SKM-1 treated with dmso at 0.1 percent for 144 hours (cell line): Measurements from ENCODE around the gene MYBPH.
A peak's percentile ranks its signal among the peaks of the same experiment; 100 is the strongest.

Source experiments
- DNase-seq: peaks from one replicate; lab custom pipeline; 2025; ENCODE audit not compliant: unreplicated experiment; lab: John Stamatoyannopoulos, UW

MYBPH gene

GRCh38 chr1:203179667-203180005, 4.0 kb upstream of the MYBPH start:
- no peak for DNase-seq

DNA sequence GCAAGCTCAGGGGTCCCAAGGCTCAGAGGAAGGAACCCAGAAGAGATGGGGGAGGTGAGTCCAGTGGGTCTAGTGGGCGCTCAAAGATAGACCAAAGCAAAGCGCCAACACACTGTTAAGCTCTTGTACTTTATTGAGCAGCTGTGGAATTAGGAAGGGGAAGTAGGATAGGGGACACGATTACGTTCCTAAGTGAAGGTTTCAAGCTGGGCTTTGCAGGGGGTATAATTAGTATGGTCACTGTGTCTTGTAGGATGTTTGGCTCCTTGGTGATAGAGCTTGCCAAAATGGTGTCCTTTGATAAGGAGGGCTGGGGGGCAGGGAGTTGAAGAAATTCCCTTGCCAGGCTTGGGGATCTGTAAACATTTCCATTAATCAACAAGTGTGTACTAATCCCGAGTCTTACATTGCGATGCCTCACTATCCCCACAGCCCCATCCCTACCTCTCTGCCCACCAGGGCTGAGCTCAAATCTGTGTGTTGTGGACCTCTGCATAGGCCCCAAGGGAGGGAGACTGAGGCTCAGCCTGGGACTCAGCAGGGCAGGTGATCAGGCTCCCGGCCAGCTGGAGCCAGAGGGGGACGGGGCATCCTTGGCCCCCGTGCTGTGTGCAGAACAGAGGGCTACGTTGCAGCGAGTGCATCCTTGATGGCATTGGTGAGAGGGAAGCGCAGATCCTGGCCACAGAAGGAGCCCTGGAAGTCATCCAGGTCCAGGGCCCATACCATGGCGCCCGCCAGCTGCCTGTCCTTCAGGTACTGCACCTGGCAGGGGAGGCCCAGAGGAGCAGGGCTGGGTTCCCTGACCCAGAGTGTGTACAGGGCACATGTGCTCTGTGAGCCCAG, 3.4 kb upstream of the MYBPH start:
- peak; percentile 18 for DNase-seq

GRCh38 chr1:203178083-203178482, 2.5 kb upstream of the MYBPH start:
- no peak for DNase-seq

- DNase-seq = peak; percentile 58
These were observed 1.9 kb upstream of the MYBPH start for GRCh38 chr1:203177470-203178039.

- no peak for DNase-seq
These were observed 1.4 kb upstream of the MYBPH start for GRCh38 chr1:203177036-203177405.

DNA sequence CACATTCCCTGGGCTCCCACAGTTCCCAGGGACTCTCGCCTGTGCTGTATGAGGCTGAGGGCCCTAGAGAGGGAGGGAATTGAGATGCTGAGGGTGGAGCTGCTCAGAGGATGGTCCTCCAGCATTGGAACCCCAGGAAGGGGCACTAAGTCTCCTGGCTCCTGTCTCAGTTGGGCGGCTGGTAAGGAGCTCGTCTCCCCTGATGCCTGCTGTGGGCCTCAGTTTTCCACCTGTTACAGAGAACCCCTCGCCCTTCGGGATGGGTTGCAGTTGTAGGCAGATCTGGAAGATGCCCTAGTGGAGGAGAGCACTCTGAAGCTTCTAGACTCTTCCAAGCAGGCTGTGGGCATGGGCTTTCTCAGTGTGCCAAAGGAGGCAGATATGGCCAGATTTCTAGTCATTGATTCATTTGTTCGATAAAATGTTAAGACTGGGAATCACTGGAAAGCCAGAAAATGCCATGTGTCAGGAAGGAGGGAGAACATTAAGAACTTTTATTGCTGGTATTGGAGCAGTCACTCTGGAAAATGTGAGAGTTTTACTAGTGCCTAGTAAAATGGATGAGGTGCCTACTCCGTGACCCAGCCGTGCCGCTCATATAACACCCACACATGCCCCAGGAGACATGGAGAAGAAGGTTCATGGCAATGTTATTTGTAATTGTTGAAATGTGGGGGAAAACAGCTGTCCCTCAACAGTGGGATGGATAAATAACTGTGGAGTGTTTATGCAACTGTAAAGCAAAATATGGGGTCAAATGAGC, 828 bp upstream of the MYBPH start:
- DNase-seq = no peak

- peak; percentile 97 for DNase-seq
These were observed 208 bp upstream of the MYBPH start for GRCh38 chr1:203175827-203176241.

- no peak for DNase-seq
These were observed 1.2 kb downstream of the MYBPH start for GRCh38 chr1:203174324-203174985.

DNA sequence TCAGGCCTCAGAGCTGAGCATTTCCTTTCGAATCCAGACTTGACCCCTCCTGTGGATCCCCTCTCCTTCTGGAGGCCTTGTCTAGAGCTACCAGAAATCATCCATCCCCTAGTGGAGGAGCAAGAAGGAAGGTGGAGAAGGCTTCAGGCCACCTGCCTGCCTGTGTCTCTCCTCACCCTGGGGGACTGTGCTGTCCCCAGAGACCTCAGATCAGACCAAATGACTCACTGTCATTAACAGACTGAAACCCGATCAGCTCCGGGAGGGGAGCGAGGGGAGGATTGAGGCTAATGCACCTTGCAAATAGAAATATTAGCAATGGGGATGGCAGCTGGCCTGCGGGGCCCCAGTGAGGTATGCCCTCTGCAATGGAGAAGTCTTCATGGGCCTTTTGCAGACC, 2.1 kb downstream of the MYBPH start:
- no peak for DNase-seq

DNA sequence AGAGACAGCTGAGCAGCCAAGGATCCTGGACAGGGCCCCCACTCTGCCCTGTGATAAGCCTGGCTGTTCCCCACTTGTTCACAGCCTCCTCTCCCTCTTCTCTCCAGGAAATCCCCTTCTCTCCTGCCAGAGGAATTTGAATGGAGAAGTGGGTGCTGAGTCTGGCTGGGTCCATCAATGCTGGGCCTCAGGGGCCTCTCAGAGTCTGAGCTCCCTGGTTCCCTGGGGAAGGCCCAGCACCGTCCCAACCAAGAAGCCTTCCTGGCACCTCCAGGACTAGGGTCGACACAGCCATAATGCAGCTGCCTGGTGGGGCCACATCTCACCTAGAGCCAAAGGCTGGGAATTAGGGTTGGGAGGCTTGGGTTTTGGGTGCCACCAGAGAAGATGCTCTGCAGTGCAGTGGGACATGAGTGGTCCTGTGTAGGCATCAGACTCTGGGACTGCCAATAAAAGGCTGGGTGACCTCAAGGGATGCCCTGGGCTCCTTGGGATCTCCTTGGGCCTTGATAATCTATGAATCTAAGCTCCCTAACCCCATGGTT, 2.5 kb downstream of the MYBPH start:
- no peak for DNase-seq

DNA sequence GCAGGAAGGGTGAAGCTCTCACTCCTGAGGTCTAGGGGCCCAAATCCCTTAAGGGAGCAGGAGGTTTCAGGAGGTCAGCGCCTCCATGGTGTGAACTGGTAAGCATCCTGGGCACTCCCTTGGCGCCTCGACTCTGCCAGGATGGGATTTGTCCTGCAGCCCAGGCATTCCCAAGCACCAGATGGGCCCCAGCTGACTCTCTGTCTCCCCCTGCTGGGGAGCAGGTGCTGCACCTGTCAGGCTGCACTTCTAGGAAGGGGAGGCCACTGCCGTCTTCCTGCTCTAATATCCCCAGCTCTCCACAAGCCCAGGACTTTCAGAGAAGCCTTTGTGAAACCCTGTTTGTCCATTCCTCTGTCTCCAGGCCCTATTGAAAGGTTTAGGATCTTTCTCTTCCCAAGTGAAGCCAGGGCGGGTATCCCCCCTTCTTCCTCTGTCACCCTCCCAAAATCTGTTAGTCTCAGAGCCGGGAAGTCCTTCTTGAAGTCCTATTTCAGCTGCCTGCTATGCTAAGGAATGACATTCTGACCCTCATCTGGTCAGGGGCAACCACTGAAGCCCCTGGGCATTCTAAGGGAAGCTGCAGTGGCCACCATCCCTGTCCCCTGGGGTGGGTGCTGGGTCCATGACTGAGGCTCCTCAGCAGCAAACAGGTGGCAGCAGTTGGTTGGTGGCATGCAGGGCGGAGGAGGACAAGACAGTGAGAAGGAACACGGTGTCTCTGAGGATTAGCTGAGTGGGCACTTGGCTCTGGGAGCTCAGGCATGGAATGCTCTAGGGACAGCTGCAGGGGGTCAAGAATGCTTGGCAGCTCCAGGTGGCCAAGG, 3.2 kb downstream of the MYBPH start:
- DNase-seq = peak; percentile 75

GRCh38 chr1:203171341-203172183, 4.1 kb downstream of the MYBPH start:
- no peak for DNase-seq

DNA sequence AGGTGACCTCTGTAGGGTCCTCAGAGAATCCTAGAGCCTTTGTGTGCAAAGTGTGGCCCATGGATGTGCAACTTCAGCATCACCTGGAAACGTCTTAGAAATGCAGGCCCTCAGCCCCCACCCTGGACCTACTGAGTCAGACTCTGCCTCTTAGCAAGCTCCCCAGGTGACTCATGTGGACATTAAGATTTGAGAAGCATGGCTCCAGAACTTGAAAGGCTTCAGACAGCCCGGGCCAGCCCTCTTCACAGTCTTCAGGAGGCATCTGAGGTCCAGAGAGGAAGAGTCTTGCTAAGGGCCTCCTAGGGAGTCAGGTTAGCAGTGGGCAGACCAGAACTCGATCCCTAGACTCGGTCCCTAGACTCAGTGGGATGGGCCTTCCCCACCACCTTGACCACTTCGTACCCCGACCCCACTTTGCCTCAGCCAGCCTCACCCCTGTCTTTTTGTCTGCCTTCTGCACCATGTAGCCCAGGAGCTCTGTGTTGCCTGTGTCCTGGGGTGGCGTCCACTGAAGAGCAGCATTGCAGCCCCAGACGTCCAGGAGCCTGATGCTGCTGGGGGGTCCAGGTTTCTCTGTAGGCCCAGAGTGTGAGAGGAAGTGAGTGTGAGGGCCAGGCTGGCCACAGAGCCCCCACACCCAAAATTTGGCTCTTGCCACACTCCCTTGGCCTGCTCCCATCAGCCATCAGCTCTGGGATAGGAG, 4.8 kb downstream of the MYBPH start:
- no peak for DNase-seq

GRCh38 chr1:203169770-203170520, 5.7 kb downstream of the MYBPH start:
- DNase-seq = no peak

DNA sequence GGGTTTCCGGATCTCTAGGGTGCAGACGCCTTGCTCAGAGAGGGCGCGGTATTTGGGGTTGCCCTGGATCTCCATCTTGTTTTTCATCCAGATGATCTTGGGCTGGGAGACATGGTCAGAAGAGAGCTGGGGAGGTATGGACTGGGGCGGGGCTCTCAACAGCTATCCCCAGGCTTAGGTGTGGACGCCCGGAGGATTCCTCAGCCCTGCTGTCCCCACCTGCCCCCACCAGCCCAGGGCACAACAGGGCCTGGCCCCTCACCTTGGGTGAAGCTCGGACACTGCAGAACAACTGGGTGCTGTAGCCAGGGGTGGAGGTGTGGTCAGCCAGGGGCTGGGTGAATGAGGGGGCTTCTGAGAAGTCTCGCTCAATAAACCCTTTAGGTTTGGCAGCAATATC, 6.6 kb downstream of the MYBPH start:
- DNase-seq = no peak

GRCh38 chr1:203168256-203168786, 7.3 kb downstream of the MYBPH start:
- DNase-seq = no peak

GRCh38 chr1:203167913-203168200, 7.8 kb downstream of the MYBPH start:
- DNase-seq = no peak
